DND-41 (cell line): ENCODE measurements around the gene BTBD7.

Source experiments
- EZH2 ChIP-seq: IDR thresholded peaks from 3 replicates; pipeline ENCODE4 v1.6.1; 2012; ENCODE audit warnings: borderline replicate concordance, low read depth, mild to moderate bottlenecking, moderate library complexity, low read length, inconsistent platforms; ENCODE audit not compliant: severe bottlenecking
- TF ChIP-seq, protein P1 (sequence below): IDR thresholded peaks from 2 replicates; pipeline ENCODE4 v1.5.1; 2012; ENCODE audit warnings: borderline replicate concordance, low read length, moderate library complexity, mild to moderate bottlenecking; ENCODE audit not compliant: poor library complexity, severe bottlenecking; ENCODE audit errors: extremely low read depth

DNA sequence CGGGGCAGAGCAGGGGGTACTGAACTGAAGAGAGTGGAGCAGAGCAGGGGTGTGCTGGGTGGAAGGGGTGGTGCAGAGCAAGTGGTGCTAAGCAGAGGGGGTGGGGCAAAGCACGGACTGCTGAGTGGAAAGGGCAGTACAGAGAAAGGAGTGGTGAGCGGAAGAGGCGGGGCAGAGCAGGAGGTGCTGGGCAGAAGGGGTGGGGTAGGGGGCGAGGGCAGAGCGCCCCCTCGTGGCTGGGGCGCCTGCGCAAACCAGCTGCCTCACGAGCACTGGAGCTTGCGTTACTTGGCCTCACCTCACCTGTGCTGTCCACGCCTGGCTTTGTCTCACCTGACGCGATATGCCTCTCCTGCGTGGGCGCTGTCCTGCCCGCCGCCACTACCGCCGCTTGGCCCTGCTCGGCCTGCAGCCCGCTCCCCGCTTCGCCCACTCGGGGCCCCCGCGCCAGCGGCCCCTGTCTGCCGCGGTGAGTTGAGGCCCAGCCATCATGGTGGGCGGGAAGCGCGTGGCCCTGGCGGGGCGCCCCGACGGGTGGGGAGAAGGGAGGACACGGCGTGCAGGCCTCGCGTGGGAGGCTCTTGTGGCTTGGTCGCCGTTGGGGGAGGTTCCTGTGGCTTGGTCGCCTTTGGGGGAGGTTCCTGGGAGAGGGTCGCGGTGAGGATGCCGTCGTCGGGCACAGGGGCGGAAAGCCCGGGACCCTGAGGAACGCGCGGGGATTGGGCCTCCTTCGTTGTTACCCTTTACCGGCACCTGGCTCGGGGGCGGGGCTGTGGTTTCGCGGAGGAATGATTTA is 14.3 kb upstream of the BTBD7 start, which contains the start of gene COX8C:
- TF ChIP-seq, protein P1, sequence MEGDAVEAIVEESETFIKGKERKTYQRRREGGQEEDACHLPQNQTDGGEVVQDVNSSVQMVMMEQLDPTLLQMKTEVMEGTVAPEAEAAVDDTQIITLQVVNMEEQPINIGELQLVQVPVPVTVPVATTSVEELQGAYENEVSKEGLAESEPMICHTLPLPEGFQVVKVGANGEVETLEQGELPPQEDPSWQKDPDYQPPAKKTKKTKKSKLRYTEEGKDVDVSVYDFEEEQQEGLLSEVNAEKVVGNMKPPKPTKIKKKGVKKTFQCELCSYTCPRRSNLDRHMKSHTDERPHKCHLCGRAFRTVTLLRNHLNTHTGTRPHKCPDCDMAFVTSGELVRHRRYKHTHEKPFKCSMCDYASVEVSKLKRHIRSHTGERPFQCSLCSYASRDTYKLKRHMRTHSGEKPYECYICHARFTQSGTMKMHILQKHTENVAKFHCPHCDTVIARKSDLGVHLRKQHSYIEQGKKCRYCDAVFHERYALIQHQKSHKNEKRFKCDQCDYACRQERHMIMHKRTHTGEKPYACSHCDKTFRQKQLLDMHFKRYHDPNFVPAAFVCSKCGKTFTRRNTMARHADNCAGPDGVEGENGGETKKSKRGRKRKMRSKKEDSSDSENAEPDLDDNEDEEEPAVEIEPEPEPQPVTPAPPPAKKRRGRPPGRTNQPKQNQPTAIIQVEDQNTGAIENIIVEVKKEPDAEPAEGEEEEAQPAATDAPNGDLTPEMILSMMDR: no peak
- TF ChIP-seq EZH2: no peak
